ENCODE measurements around the gene ANKDD1B. TPM values are rescaled to one million over a fixed set of nuclear protein-coding genes. Genes with fewer than 3 reads are reported as not detected.
A peak's percentile ranks its signal among the peaks of the same experiment; 100 is the strongest.

Gene ANKDD1B
- total RNA-seq, 1 experiment from 2014 or later, result not detected

- DNase-seq (ENCODE audit: low read depth), result no peak
Observed at GRCh38 chr5:75616371-75616881, 5.2 kb downstream of the ANKDD1B start.

DNA sequence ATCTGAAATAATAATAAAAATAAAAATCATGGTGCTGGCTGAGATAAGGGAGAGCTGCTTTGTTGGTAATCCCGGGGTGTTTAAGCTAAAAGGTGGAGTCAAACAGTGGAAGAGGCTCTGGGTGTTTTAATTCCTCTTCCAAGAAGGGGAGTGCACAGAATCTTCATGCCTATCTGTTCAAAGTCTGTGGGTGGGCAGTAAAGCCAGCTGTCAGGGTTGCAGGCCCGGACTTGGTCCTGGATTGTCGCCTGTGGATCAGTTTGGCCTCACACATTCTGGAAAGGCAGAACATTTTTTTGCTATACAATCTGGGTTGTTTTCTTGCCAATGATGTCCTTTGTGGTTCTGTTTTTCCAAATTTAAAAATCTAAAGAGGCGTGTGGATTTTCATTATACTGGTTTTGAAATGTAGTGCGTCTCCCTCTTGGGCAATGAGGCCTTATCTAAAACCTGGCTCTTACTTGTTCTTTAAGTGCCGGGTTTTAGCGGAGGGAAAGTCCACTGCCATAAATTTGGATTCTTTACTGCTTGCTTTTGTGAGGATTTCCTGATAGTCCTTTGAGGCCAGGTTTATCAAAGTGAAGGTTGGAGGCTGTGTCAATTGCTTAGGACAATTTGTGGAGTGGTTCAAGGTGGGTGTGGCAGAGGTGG is 5.8 kb downstream of the ANKDD1B start:
- no peak for DNase-seq (ENCODE audit: low read depth)

DNA sequence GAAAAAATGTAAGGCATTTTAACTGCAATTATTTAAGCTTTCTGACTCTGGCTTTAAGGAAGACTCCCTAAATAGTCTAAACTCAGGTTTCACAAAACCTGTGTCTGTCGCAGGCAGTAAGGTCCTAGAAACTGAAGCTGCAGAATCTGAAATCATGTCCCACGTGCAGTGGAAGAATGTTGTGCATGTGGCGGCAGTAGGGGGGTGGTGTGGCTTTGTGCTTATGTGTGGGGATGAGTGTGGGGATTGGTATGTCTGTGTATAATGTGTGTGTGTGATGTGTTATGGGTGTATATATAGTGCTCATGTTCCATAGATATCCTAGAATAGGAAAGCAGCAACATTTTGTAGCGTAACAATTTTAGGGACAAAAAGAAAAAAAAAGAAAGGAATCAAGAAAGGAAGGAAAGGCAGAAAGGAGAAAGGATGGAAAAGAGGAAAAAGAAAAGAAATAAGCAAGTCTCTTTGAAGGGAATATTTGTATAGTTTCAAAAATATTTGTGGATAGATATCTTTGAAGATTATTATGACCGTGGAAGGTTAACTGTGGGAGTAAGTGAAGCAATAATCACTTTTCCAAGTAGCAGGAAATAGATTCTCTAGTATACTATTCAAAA is 6.6 kb downstream of the ANKDD1B start:
- DNase-seq (ENCODE audit: low read depth), result no peak

- DNase-seq (ENCODE audit: low read depth), result no peak
Observed at GRCh38 chr5:75620184-75620959, 9.1 kb downstream of the ANKDD1B start.

DNA sequence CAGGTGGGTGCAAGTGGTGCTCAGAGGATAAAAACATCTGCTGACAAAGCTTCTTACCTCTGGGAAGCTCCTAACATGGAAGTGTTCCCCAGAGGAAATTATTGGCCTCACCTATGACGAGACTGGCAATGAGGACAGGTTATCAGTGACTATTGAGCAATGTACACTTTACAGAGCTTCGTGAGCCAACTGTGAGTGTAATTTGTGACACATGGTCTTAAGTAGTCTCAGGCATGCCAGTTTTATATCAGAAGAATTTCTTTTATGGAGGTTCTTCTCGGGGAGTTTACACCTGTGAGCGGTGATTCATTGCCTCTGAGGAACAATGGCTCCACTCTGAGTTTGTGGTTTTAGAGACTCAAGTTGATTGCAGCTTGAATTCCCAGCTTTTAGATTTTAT is 11.3 kb downstream of the ANKDD1B start:
- peak; percentile 71 for DNase-seq (ENCODE audit: low read depth)

GRCh38 chr5:75623846-75624245 is 12.6 kb downstream of the ANKDD1B start:
- DNase-seq (ENCODE audit: low read depth), result no peak

DNA sequence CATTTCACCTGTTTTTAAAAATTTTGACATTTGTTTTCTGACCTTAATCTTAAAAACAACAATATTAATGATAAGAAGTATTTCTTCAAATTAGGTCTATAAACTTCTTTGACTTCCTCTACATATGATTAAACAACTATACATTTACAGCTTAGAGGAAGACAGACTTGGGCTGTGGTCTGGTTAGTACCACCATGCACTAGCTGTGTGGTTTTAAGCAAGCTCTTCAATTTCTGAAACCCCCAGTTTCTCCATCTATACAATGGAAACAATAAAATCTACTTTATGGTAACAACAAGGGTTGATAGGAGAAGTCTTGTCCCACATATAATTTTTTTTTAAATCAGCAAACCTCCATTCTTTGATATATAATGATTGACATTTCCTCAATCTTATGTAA is 15.7 kb downstream of the ANKDD1B start:
- no peak for DNase-seq (ENCODE audit: low read depth)

DNA sequence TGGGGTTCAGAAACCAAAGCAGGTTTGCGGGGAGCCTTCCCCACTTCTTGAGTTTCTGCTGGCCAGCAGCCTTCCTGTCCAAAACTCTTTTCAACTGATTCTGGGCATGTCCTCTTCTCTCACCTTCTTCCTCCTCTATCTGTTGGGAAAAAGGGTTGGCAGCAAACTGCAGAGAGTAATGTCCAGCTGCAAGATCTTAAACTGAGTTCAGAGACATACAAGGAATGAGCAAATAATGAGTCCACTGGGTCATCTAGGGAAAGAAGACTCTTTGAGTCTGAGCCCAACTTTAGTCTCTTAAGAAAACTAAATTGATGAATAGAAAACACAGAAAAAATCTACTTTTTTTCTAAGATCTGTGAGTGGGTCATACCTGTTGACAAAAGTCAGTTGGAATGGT is 16.5 kb downstream of the ANKDD1B start:
- no peak for DNase-seq (ENCODE audit: low read depth)

- no peak for DNase-seq (ENCODE audit: low read depth)
Observed at GRCh38 chr5:75630875-75631274, 19.6 kb downstream of the ANKDD1B start.

DNA sequence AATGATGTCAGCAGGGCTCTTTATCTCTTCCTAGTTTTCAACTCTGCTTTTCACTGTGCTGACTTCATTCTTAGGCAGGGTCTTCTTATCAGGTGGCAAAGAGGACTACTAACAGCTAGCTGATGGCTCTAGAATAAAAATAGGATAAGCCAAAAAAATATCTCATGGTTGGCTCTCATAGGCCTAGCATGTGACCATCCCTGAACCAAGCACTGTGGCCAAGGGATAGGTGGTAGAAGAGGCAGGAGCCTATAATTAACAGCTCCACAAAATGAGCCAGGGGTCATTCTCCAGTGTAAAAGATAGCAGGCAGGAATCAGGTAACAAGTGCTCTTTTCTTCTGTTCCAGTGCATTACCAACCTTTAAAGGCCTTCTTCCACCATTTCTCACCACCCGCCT is 21.1 kb downstream of the ANKDD1B start:
- DNase-seq (ENCODE audit: low read depth), result no peak

DNA sequence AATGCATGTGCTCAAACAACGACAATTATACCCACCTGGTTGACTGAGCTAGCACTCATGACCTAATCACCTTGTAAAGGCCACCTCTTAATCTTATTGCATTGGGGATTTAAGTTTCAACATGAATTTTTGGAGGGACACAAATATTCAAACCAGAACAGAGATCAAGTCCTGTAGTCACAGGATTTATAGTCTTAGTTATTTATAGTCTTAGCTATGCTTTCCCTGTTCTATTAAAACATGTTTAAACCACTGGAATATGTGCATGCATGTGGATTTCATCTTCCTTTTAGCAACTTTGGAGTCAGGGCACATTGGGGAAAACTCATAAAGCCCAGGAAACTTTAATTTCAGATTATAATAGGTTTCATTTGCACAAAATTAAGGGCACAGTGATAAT is 26.7 kb downstream of the ANKDD1B start:
- no peak for DNase-seq (ENCODE audit: low read depth)

- no peak for DNase-seq (ENCODE audit: low read depth)
Observed at GRCh38 chr5:75639535-75640311, 28.5 kb downstream of the ANKDD1B start.

DNA sequence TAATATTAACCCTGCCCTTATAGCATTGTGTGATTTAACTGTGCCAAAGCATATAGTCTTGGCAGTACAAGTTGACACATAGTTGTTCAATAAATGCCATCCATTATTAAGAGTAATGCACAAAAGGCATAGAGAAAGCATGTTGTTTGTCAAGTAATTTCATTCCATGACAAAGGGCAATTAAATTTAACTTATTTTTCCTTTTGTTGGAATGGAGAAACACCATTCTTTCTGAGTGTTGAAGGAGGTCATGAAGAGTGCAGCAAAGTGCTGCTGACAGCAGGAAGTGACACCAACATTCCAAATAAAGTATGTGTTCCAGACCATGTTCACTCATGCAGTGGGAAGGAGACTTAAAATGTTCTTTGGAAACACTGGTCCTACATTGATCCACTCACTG is 29.1 kb downstream of the ANKDD1B start:
- peak; percentile 73 for DNase-seq (ENCODE audit: low read depth)

DNA sequence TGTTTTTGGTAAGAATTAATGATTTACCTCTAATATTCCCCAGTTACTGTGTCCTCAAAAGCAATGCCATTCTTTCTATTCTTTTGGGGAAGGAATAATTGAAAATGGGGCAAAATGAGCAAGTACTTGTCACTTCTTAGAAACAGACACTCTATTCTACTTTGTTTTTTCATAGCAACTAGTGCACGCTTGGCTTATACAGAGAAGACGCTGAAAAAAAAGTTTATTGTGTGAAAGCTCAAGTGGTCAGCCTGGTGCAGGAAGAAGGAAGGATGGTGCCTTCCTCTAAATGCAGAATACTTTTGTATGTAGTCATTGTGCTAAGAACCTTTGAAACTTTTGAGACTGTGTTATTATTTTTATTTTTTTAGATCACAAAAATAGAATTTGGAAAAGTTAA is 29.6 kb downstream of the ANKDD1B start:
- no peak for DNase-seq (ENCODE audit: low read depth)

DNA sequence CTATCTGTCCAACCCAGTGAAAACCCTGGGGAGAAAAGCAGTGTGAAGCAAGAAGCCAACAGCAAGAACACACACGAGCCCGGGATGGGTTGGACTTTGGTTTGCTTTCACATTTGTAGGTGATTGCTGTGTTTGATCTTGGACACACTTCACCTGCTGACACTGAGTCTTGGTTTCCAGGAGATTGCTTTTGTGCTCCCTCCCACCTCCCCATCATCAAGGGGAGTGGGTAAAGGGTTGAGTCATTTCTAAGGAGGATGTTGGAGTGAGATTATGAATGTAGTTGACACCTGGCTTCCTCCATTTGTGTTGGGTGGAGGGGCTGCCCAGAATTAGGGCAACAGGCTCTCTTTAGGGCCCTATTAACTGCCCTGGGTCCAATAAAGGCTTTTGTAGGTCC is 37.5 kb downstream of the ANKDD1B start:
- DNase-seq (ENCODE audit: low read depth), result no peak

DNA sequence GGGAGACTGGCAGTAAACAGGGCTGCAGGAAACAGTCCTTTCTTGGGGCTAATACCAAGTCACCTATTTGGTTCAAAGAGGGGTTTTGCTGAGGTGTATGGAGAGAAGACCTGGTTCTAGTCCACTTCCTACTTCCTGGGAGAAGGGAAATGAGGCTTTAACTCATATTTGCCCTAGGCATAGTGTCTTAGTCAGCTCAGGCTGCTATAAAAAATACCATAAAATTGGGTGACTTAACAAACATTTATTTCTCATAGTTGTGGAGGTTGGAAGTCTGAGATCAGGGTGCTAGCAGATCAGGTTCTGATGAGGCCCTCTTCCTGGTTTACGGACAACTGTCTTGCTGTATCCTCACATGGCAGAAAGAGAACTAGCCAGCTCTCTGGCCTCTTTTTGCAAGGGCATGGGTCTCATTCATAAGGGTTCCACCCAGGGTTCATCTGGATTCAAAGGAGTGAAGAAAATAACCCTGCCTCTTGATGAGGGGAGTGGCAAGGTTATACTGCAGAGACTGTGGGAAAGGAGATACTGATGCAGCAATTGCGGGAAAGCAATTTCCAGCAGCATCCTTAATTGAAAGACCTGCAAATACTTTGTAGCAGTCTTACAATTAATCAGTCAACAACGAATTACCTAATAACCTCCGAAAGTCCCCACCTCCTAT is 40.5 kb downstream of the ANKDD1B start:
- no peak for DNase-seq (ENCODE audit: low read depth)

- DNase-seq (ENCODE audit: low read depth), result no peak
Observed at GRCh38 chr5:75653521-75653920, 42.3 kb downstream of the ANKDD1B start.

DNA sequence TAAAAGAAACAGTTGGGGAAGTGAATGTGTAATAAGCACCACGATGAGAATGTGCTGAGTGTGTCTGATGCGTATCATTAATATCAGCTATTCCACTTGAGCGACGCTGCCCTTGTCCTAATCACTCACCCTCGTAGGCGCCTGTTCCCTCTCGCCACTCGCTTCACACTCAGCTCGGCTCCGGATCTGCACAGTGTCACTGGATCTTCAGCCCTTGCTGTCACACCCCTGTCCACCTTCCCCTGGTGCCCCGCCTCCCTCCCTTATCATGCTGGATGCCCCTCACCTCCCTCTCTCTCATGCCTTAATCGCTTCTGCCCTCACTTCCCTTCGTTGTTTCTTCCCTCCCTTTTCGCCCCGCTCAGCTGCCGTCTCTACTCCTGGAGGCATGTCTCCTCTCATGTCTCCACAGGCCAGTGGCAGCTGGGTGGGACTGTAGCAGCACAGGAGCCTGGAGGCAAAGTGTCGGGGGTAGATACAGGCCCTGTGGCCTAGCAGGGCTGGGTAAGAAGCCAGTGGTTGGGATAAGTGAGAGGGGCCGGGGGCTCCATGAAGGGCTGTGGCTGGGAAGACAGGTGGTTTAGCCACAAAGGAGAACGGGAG is 43.5 kb downstream of the ANKDD1B start:
- no peak for DNase-seq (ENCODE audit: low read depth)

GRCh38 chr5:75656311-75657003 is 45.2 kb downstream of the ANKDD1B start:
- peak; percentile 62 for DNase-seq (ENCODE audit: low read depth)

Data from HT1080 (cell line).